Keratinocyte (primary cell): ENCODE measurements around the gene DCHS1. TPM values are rescaled to one million over a fixed set of nuclear protein-coding genes. Genes with fewer than 3 reads are reported as not detected.

Experiments used
- DNase-seq: peaks from one replicate; pipeline ENCODE4 v3.0.0-alpha.2; 2011; ENCODE audit warnings: low read depth, missing footprints, low spot score
- FAIRE-seq: peaks from 2 replicates; lab custom pipeline; 2011; peaks lifted over from hg19 to GRCh38; lab: Jason Lieb, UNC
- H2AFZ ChIP-seq: 2 replicates; pipeline ENCODE4 v1.6.0; 2012; ENCODE audit warnings: low read length, control low read depth, inconsistent platforms; ENCODE audit not compliant: control insufficient read depth
- H3K27ac ChIP-seq: 2 replicates; pipeline ENCODE4 v1.5.1; 2011; ENCODE audit warnings: low read length; ENCODE audit not compliant: control insufficient read depth, insufficient read depth
- H3K27me3 ChIP-seq: 3 replicates; pipeline ENCODE4 v1.6.0; 2011; ENCODE audit warnings: low read length; ENCODE audit not compliant: control insufficient read depth, insufficient read depth; ENCODE audit errors: extremely low read depth
- H3K36me3 ChIP-seq, 2 experiments: 2 replicates in 1 of 2; 3 replicates in 1 of 2; pipeline ENCODE4 v1.5.1; 2011; ENCODE audit warnings: low read length in 2 of 2, mild to moderate bottlenecking in 1 of 2; ENCODE audit not compliant: control insufficient read depth in 2 of 2, insufficient read depth in 2 of 2; ENCODE audit errors: extremely low read depth in 1 of 2
- H3K4me1 ChIP-seq: 3 replicates; pipeline ENCODE4 v1.5.1; 2011; ENCODE audit warnings: low read length; ENCODE audit not compliant: control insufficient read depth, insufficient read depth; ENCODE audit errors: extremely low read depth
- H3K4me2 ChIP-seq: 3 replicates; pipeline ENCODE4 v1.6.0; 2011; ENCODE audit warnings: low read depth, low read length; ENCODE audit not compliant: control insufficient read depth, insufficient read depth; ENCODE audit errors: extremely low read depth
- H3K4me3 ChIP-seq, 3 experiments: fragments of 200-600 bp in 1 of 3; sonication (generic) in 1 of 3; 2 replicates in 2 of 3; 3 replicates in 1 of 3; pipeline ENCODE4 v1.5.1; 2011 to 2016; ENCODE audit warnings: low read length in 3 of 3, mild to moderate bottlenecking in 3 of 3, control low read depth in 2 of 3, inconsistent platforms in 1 of 3, low read depth in 1 of 3, mixed read lengths in 1 of 3, mixed run types in 1 of 3, moderate library complexity in 1 of 3; ENCODE audit not compliant: control insufficient read depth in 2 of 3, insufficient read depth in 2 of 3; ENCODE audit errors: extremely low read depth in 1 of 3
- H3K79me2 ChIP-seq: 2 replicates; pipeline ENCODE4 v1.6.0; 2012; ENCODE audit warnings: low read length; ENCODE audit not compliant: control insufficient read depth, insufficient read depth
- H3K9ac ChIP-seq: 3 replicates; pipeline ENCODE4 v1.6.0; 2011; ENCODE audit warnings: low read length; ENCODE audit not compliant: control insufficient read depth, insufficient read depth; ENCODE audit errors: extremely low read depth
- H3K9me1 ChIP-seq: 3 replicates; pipeline ENCODE4 v1.6.0; 2011; ENCODE audit warnings: low read length; ENCODE audit not compliant: control insufficient read depth, insufficient read depth; ENCODE audit errors: extremely low read depth
- H3K9me3 ChIP-seq: 2 replicates; pipeline ENCODE4 v1.5.1; 2012; ENCODE audit warnings: low read depth, low read length; ENCODE audit not compliant: control insufficient read depth
- H4K20me1 ChIP-seq: 3 replicates; pipeline ENCODE4 v1.6.0; 2011; ENCODE audit warnings: low read length; ENCODE audit not compliant: control insufficient read depth, insufficient read depth; ENCODE audit errors: extremely low read depth
- EZH2 ChIP-seq: IDR thresholded peaks from one replicate; pipeline ENCODE4 v1.6.1; 2012; ENCODE audit warnings: inconsistent platforms, mild to moderate bottlenecking, low read length, moderate library complexity
- dilution Hi-C: fragments of 300-500 bp; cut with MboI; formaldehyde crosslinking; loops from one replicate; pipeline ENCODE4 v1.7.0; 2020; ENCODE audit warnings: low sequenced_read_pairs; ENCODE audit not compliant: extremely low pct_ligation_motif_present
- polyA plus RNA-seq, 5 experiments: library from polyadenylated mRNA; depleted of rRNA in 3 of 5; stranded (reverse) in 3 of 5; stranded (forward) in 1 of 5; unstranded in 1 of 5; fragments of >200 nt; gene quantifications; 1 replicate in 1 of 5; 2 replicates in 3 of 5; 3 replicates in 1 of 5; pipeline versions ENCODE4 v1.2.1 to v1.2.3, GENCODE V29; 2011 to 2012; ENCODE audit warnings: missing spikeins in 2 of 5, low read depth in 1 of 5, low replicate concordance in 1 of 5
- TF ChIP-seq, protein P1 (sequence below), 3 experiments: IDR thresholded peaks in 1 of 3; conservative IDR thresholded peaks in 1 of 3; optimal IDR thresholded peaks in 1 of 3; 2 replicates in 2 of 3; 3 replicates in 1 of 3; pipeline versions ENCODE3 to v1.5.1; 2011; ENCODE audit warnings: low read length in 3 of 3, mild to moderate bottlenecking in 3 of 3, moderate library complexity in 2 of 3, control low read depth in 1 of 3, inconsistent platforms in 1 of 3; ENCODE audit not compliant: insufficient read depth in 2 of 3; ENCODE audit errors: extremely low read depth in 1 of 3

DCHS1 gene
- polyA plus RNA-seq, 1 donor (not counting 4 experiments of a cell fraction or from before 2014, with no cell fraction given) = 0.03 TPM

DNA sequence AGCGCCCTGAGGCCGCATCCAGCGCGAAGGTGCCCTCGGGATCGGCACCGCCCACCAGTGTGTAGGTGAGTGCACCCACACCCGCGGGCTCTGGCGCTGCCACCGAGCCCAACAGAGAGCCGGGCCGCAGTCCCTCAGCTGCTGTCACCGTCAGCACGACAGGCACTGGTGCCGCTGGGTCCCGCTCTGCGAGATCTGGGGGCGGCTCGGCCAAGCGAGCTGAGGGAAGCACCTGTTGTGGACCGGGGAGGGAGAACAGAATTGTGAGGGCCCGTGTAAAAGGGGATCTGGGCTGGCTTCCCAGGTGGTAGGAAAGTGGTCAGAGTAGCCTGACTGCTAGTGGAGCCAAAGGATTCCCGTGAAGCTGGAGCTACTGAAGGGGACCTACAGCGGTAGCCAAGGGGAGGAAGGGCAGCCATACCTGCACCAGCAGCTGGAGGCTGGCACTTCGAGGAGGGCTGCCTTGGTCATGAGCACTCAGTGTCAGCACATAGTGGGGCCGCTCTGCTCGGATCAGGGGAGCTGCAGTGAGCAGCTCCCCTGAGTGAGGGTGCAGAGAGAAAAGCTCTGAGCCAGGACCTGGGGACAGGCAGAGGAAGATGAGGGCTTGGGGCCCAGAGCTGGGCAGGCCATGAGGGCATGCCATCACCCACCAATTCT, 24.8 kb downstream of the DCHS1 start:
- Histone ChIP-seq H3K4me2 (no peak overlapping the region), H3K4me1 (no peaks in the 10 kb centered on the region), H3K27me3 (peaks cover 45% of the 10 kb centered on the region), H3K36me3 (no peaks in the 10 kb centered on the region), H4K20me1 (no peaks in the 10 kb centered on the region), H3K27ac (no peak overlapping the region), H2AFZ (no peak overlapping the region), H3K9ac (no peak overlapping the region), H3K4me3 (no peak overlapping the region), H3K9me3 (no peaks in the 10 kb centered on the region), H3K79me2 (no peaks in the 10 kb centered on the region), H3K9me1 (no peaks in the 10 kb centered on the region)
- dilution Hi-C loops = no loop called here
- DNase-seq (no peak), FAIRE-seq (no peak)
- TF ChIP-seq, protein P1, sequence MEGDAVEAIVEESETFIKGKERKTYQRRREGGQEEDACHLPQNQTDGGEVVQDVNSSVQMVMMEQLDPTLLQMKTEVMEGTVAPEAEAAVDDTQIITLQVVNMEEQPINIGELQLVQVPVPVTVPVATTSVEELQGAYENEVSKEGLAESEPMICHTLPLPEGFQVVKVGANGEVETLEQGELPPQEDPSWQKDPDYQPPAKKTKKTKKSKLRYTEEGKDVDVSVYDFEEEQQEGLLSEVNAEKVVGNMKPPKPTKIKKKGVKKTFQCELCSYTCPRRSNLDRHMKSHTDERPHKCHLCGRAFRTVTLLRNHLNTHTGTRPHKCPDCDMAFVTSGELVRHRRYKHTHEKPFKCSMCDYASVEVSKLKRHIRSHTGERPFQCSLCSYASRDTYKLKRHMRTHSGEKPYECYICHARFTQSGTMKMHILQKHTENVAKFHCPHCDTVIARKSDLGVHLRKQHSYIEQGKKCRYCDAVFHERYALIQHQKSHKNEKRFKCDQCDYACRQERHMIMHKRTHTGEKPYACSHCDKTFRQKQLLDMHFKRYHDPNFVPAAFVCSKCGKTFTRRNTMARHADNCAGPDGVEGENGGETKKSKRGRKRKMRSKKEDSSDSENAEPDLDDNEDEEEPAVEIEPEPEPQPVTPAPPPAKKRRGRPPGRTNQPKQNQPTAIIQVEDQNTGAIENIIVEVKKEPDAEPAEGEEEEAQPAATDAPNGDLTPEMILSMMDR (optimal IDR thresholded peaks at IDR 0.05 in 1 of 3, IDR thresholded peaks at IDR 0.05 in 1 of 3, conservative IDR thresholded peaks at IDR 0.05 in 1 of 3; ENCODE audit: extremely low read depth in 1 of 3, insufficient read depth in 2 of 3, low read length in 3 of 3) = no peak
- peak; percentile 22 for TF ChIP-seq EZH2

DNA sequence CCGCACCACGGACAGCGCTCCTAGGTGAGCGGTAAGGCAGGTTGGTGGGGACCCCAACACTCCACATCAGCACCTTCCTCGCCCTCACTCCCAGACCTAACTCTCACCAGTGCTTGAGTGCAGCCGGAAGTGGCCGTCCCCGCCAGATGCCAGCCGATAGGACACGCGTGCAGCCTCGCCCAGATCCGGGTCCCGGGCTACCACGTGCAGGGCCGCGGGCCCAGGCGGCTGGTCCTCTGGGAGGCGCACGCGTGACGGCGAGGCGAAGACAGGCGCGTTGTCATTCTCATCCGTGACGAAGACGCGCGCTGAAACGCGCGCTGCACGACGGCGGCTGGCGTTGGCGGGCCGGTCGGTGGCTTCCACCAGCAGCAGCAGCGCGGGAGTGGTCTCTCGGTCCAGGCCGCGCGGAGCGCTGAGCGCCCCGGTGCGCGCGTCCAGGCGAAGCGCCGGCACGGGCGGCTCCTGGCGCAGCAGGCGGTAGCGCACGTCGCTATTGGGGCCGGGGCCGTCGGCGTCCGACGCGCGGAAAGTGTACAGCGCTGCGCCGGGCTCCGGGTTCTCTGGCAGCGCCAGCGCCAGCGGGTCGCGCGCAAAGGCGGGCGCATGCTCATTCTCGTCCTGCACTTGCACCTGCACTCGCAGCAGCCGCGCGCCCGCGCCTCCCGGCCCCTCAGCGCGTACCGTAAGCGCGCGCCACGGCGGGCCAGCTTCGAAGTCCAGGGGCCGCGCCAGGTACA, 25.5 kb downstream of the DCHS1 start:
- no peak for FAIRE-seq
- H3K79me2 ChIP-seq = no peaks in the 10 kb centered on the region
- H3K4me3 ChIP-seq = no peak overlapping the region
- TF ChIP-seq, protein P1 (optimal IDR thresholded peaks at IDR 0.05 in 1 of 3, IDR thresholded peaks at IDR 0.05 in 1 of 3, conservative IDR thresholded peaks at IDR 0.05 in 1 of 3; ENCODE audit: extremely low read depth in 1 of 3, insufficient read depth in 2 of 3, low read length in 3 of 3) = peak in 1 of 3 experiments; percentile 11
- TF ChIP-seq EZH2 = peak; percentile 77
- dilution Hi-C loops = no loop called here
- no peak overlapping the region for H3K27ac ChIP-seq
- no peaks in the 10 kb centered on the region for H3K36me3 ChIP-seq
- no peaks in the 10 kb centered on the region for H3K9me1 ChIP-seq
- DNase-seq = no peak
- no peak overlapping the region for H2AFZ ChIP-seq
- H3K9me3 ChIP-seq = no peaks in the 10 kb centered on the region
- no peaks in the 10 kb centered on the region for H3K4me1 ChIP-seq
- H3K27me3 ChIP-seq = peaks cover 45% of the 10 kb centered on the region
- H3K4me2 ChIP-seq = no peak overlapping the region
- H3K9ac ChIP-seq = no peak overlapping the region
- no peaks in the 10 kb centered on the region for H4K20me1 ChIP-seq
